RWPE2 (cell line): Measurements from ENCODE around the gene BHLHA9.

Source experiments
- ATAC-seq: fragments of 200-7000 bp; cut with Tn5 transposase; 3 replicates; pipeline ENCODE4 v1.9.1; 2021; ENCODE audit warnings: low read depth
- DNase-seq: peaks from one replicate; pipeline ENCODE4 v3.0.0-alpha.2; 2020; ENCODE audit warnings: low spot score
- H3K27ac ChIP-seq: fragments of 450-650 bp; 2 replicates; pipeline ENCODE4 v1.5.1; 2017; ENCODE audit warnings: mild to moderate bottlenecking; ENCODE audit not compliant: poor library complexity, severe bottlenecking
- H3K27me3 ChIP-seq: fragments of 250-450 bp; sonication (Bioruptor Pico); 2 replicates; pipeline ENCODE4 v1.5.1; 2021; ENCODE audit warnings: mild to moderate bottlenecking, moderate library complexity; ENCODE audit not compliant: insufficient read depth, poor library complexity, severe bottlenecking
- H3K36me3 ChIP-seq: fragments of 250-450 bp; sonication (Bioruptor Pico); 2 replicates; pipeline ENCODE4 v1.5.1; 2020; ENCODE audit warnings: low read depth, mild to moderate bottlenecking, moderate library complexity
- H3K4me1 ChIP-seq: fragments of 250-450 bp; sonication (Bioruptor Pico); 2 replicates; pipeline ENCODE4 v1.5.1; 2021; ENCODE audit warnings: mild to moderate bottlenecking, moderate library complexity; ENCODE audit not compliant: insufficient read depth, poor library complexity, severe bottlenecking
- H3K4me3 ChIP-seq: fragments of 250-450 bp; sonication (Bioruptor Pico); 2 replicates; pipeline ENCODE4 v1.5.1; 2021; ENCODE audit warnings: mild to moderate bottlenecking, moderate library complexity; ENCODE audit not compliant: severe bottlenecking
- H3K9me3 ChIP-seq: fragments of 250-450 bp; sonication (Bioruptor Pico); 2 replicates; pipeline ENCODE4 v1.5.1; 2021; ENCODE audit warnings: mild to moderate bottlenecking, moderate library complexity; ENCODE audit not compliant: severe bottlenecking
- TF ChIP-seq, protein P1 (sequence below): fragments of 450-650 bp; IDR thresholded peaks from one replicate; pipeline ENCODE4 v1.5.1; 2017; ENCODE audit warnings: mild to moderate bottlenecking, moderate library complexity; ENCODE audit not compliant: poor library complexity, severe bottlenecking

BHLHA9 gene

DNA sequence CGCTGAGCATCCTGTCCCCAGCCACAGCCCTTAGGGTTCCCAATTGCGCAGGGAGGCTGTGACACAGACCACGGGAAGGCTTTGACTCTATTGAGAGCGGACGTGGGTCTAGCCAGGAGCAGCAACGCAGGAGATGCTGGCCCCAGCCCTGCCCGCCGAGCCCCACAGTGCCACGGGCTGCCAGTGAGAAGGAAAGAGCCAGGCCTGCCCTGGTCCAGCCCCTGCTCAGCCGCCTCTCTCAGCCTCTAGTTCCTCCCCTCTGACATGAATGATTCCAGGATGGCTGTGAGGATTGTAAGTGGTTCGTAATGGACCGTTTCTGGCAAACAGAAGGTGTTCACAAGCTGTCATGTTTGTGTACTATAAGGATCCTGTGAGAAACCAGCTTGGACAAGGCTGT is 2.5 kb downstream of the BHLHA9 start:
- 0 out of 3 replicates have a peak, but pooled peaks have one; percentile 21 for ATAC-seq
- Histone ChIP-seq H3K4me1 (peaks cover 5% of the 10 kb centered on the region), H3K9me3 (no peaks in the 10 kb centered on the region), H3K4me3 (no peak overlapping the region), H3K27me3 (peaks cover 13% of the 10 kb centered on the region), H3K36me3 (no peaks in the 10 kb centered on the region), H3K27ac (no peak overlapping the region)
- no peak for DNase-seq
- TF ChIP-seq, protein P1, sequence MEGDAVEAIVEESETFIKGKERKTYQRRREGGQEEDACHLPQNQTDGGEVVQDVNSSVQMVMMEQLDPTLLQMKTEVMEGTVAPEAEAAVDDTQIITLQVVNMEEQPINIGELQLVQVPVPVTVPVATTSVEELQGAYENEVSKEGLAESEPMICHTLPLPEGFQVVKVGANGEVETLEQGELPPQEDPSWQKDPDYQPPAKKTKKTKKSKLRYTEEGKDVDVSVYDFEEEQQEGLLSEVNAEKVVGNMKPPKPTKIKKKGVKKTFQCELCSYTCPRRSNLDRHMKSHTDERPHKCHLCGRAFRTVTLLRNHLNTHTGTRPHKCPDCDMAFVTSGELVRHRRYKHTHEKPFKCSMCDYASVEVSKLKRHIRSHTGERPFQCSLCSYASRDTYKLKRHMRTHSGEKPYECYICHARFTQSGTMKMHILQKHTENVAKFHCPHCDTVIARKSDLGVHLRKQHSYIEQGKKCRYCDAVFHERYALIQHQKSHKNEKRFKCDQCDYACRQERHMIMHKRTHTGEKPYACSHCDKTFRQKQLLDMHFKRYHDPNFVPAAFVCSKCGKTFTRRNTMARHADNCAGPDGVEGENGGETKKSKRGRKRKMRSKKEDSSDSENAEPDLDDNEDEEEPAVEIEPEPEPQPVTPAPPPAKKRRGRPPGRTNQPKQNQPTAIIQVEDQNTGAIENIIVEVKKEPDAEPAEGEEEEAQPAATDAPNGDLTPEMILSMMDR: no peak

DNA sequence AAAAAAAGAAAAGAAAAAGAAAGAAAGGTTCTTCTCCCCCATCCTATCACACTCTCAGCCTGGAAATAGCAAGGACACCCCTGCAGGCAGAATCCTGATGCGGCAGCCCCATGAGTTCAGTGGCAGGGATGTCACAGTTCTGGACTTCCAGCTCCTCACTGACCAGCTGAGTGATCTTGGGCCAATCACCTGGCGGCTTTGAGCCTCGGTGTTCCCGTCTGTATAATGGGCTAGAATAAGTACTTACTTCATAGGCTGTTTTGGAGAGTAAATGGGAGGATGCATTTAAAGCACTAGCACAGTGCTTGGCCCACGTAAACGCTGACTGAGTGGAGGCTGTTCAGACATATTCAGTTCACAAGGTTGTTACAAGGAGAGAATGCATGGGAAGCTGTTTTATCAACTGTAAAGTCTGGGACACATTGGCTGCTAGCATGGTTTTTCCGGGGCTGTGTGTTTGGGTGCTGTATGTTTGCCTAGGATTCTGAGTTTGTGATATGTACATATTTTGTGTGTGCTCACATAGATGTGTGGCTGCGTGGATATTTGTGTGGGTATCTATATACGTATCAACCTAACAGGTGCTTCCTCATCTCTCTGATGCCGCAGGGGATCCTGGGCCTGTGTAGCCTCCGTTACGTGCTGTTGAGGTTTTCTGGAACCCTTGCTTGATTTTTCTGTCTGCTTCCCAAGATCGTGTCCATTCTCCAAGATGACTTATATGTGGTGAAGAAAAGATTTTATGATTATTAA is 3.4 kb downstream of the BHLHA9 start:
- peaks cover 13% of the 10 kb centered on the region for H3K27me3 ChIP-seq
- TF ChIP-seq, protein P1: no peak
- DNase-seq: no peak

DNA sequence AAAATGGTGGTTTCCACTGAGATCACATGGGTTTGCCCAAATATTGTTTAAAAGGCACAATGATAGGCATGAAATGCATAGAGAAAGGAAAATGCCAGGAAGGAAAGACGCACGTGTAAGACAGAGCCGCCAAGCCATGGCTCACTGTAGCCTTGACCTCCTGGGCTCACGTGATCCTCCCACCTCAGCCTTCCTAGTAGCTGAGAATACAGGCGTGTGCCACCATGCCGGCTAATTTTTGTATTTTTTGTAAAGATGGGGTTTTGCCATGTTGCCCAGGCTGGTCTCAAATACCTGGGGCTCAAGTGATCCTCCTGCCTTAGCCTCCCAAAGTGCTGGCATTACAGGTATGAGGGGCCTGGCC is 4.0 kb downstream of the BHLHA9 start:
- no peak for ATAC-seq
- no peak for DNase-seq
- Histone ChIP-seq H3K9me3 (no peaks in the 10 kb centered on the region), H3K4me1 (no peaks in the 10 kb centered on the region), H3K27ac (no peak overlapping the region), H3K36me3 (no peaks in the 10 kb centered on the region), H3K4me3 (no peak overlapping the region), H3K27me3 (peaks cover 13% of the 10 kb centered on the region)
- TF ChIP-seq, protein P1: no peak

More for the DNA sequence above, 3.4 kb downstream of the BHLHA9 start:
- no peaks in the 10 kb centered on the region for H3K36me3 ChIP-seq
- no peak overlapping the region for H3K27ac ChIP-seq
- peaks cover 5% of the 10 kb centered on the region for H3K4me1 ChIP-seq
- H3K9me3 ChIP-seq: no peaks in the 10 kb centered on the region
- H3K4me3 ChIP-seq: no peak overlapping the region
- ATAC-seq: no peak

DNA sequence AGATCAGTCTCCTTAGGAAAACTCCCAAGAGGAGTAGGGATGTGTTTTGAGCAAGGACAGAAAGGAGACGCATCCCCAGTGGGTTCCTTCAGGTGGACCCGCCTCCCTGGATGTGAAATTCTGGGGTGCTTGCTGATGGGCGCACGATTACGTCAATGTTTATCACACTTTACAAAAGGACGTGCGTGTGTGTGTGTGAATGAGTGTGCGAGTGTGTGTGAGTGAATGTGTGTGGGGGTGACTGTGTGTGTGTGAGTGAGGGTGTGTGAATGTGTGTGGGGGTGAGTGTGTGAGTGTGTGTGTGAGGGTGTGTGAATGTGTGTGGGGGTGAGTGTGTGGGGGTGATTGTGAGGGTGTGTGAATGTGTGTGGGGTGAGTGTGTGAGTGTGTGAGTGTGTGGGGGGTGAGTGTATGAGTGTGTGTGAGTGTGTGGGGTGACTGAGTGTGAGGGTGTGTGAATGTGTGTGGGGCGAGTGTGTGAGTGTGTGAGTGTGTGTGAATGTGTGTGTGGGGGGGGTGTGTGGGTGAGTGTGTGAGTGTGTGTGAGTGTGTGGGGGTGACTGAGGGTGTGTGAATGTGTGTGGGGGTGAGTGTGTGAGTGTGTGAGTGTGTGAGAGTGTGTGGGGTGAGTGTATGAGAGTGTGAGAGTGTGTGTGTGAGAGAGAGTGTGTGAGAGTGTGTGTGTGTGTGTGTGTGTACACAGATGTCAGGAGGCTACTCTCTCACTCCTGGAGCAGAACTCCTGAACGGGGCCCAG is 5.1 kb downstream of the BHLHA9 start:
- H3K27me3 ChIP-seq: peaks cover 9% of the 10 kb centered on the region
- H3K27ac ChIP-seq: no peak overlapping the region
- DNase-seq: no peak
- no peaks in the 10 kb centered on the region for H3K4me1 ChIP-seq
- ATAC-seq: no peak
- TF ChIP-seq, protein P1: no peak
- H3K36me3 ChIP-seq: no peaks in the 10 kb centered on the region
- H3K9me3 ChIP-seq: no peaks in the 10 kb centered on the region
- H3K4me3 ChIP-seq: no peak overlapping the region
